ENCODE data around the gene KCNE4. TPM values are rescaled to one million over a fixed set of nuclear protein-coding genes. Genes with fewer than 3 reads are reported as not detected.
A peak's percentile ranks its signal among the peaks of the same experiment; 100 is the strongest.

Gene KCNE4
- polyA plus RNA-seq, 4 donors, result 0.54 to 2.5 (median 1.5) TPM; not detected in 1

- 59 to 74% (median 66%) methylated on average over 7 of the region's 7 CpGs for WGBS, 3 donors
- Histone ChIP-seq H3K4me1 (ENCODE audit: control insufficient read depth in 3 of 3, insufficient read depth in 2 of 3, low read depth in 1 of 3, low read length in 2 of 3) (no peaks in the 10 kb centered on the region), H3K9me3 (ENCODE audit: control insufficient read depth in 2 of 2, insufficient read depth in 1 of 2, low read depth in 1 of 2, low read length in 1 of 2) (no peaks in the 10 kb centered on the region), H3K27me3 (ENCODE audit: control insufficient read depth in 3 of 3, insufficient read depth in 3 of 3, low read length in 3 of 3) (no peaks in the 10 kb centered on the region), H3K4me3 (ENCODE audit: low read depth in 1 of 3, low read length in 3 of 3) (no peak overlapping the region), H3K36me3 (ENCODE audit: control insufficient read depth in 3 of 3, insufficient read depth in 2 of 3, low read depth in 1 of 3, low read length in 3 of 3) (no peaks in the 10 kb centered on the region), H3K27ac (ENCODE audit: low read depth in 1 of 3, low read length in 2 of 3) (no peak overlapping the region)
- DNase-seq (no peak), FAIRE-seq (no peak)
These were observed 8.6 kb upstream of the KCNE4 start for GRCh38 chr2:223043164-223043941.

- H3K36me3 ChIP-seq (ENCODE audit: control insufficient read depth in 3 of 3, insufficient read depth in 2 of 3, low read depth in 1 of 3, low read length in 3 of 3), result no peaks in the 10 kb centered on the region
- H3K27me3 ChIP-seq (ENCODE audit: control insufficient read depth in 3 of 3, insufficient read depth in 3 of 3, low read length in 3 of 3), result no peaks in the 10 kb centered on the region
- whole genome bisulfite sequencing, 3 donors, result 88 to 92% (median 89%) methylated on average over 12 of the region's 12 CpGs
- no peak for DNase-seq
- H3K9me3 ChIP-seq (ENCODE audit: control insufficient read depth in 2 of 2, insufficient read depth in 1 of 2, low read depth in 1 of 2, low read length in 1 of 2), result no peaks in the 10 kb centered on the region
- no peak overlapping the region for H3K27ac ChIP-seq (ENCODE audit: low read depth in 1 of 3, low read length in 2 of 3)
- no peak overlapping the region for H3K4me3 ChIP-seq (ENCODE audit: low read depth in 1 of 3, low read length in 3 of 3)
- FAIRE-seq, result no peak
- H3K4me1 ChIP-seq (ENCODE audit: control insufficient read depth in 3 of 3, insufficient read depth in 2 of 3, low read depth in 1 of 3, low read length in 2 of 3), result no peaks in the 10 kb centered on the region
These were observed 7.7 kb upstream of the KCNE4 start for GRCh38 chr2:223044092-223044836.

GRCh38 chr2:223044916-223045700 is 6.9 kb upstream of the KCNE4 start:
- H3K4me3 ChIP-seq (ENCODE audit: low read depth in 1 of 3, low read length in 3 of 3), result no peak overlapping the region
- WGBS, 3 donors, result 86 to 91% (median 89%) methylated on average over 5 of the region's 5 CpGs
- H3K27me3 ChIP-seq (ENCODE audit: control insufficient read depth in 3 of 3, insufficient read depth in 3 of 3, low read length in 3 of 3), result no peaks in the 10 kb centered on the region
- no peak overlapping the region for H3K27ac ChIP-seq (ENCODE audit: low read depth in 1 of 3, low read length in 2 of 3)
- no peaks in the 10 kb centered on the region for H3K9me3 ChIP-seq (ENCODE audit: control insufficient read depth in 2 of 2, insufficient read depth in 1 of 2, low read depth in 1 of 2, low read length in 1 of 2)
- FAIRE-seq (no peak), DNase-seq (no peak)
- no peaks in the 10 kb centered on the region for H3K4me1 ChIP-seq (ENCODE audit: control insufficient read depth in 3 of 3, insufficient read depth in 2 of 3, low read depth in 1 of 3, low read length in 2 of 3)
- H3K36me3 ChIP-seq (ENCODE audit: control insufficient read depth in 3 of 3, insufficient read depth in 2 of 3, low read depth in 1 of 3, low read length in 3 of 3), result no peaks in the 10 kb centered on the region

- H3K27ac ChIP-seq (ENCODE audit: low read depth in 1 of 3, low read length in 2 of 3), result no peak overlapping the region
- H3K27me3 ChIP-seq (ENCODE audit: control insufficient read depth in 3 of 3, insufficient read depth in 3 of 3, low read length in 3 of 3), result no peaks in the 10 kb centered on the region
- H3K4me1 ChIP-seq (ENCODE audit: control insufficient read depth in 3 of 3, insufficient read depth in 2 of 3, low read depth in 1 of 3, low read length in 2 of 3), result no peaks in the 10 kb centered on the region
- no peak for DNase-seq
- H3K4me3 ChIP-seq (ENCODE audit: low read depth in 1 of 3, low read length in 3 of 3), result no peak overlapping the region
- FAIRE-seq, result no peak
- WGBS, 3 donors, result 70 to 78% (median 77%) methylated on average over 2 of the region's 2 CpGs
- no peaks in the 10 kb centered on the region for H3K36me3 ChIP-seq (ENCODE audit: control insufficient read depth in 3 of 3, insufficient read depth in 2 of 3, low read depth in 1 of 3, low read length in 3 of 3)
- H3K9me3 ChIP-seq (ENCODE audit: control insufficient read depth in 2 of 2, insufficient read depth in 1 of 2, low read depth in 1 of 2, low read length in 1 of 2), result no peaks in the 10 kb centered on the region
These were observed 5.4 kb upstream of the KCNE4 start for GRCh38 chr2:223046470-223047040.

GRCh38 chr2:223047260-223047761 is 4.7 kb upstream of the KCNE4 start:
- Histone ChIP-seq H3K27me3 (ENCODE audit: control insufficient read depth in 3 of 3, insufficient read depth in 3 of 3, low read length in 3 of 3) (no peaks in the 10 kb centered on the region), H3K36me3 (ENCODE audit: control insufficient read depth in 3 of 3, insufficient read depth in 2 of 3, low read depth in 1 of 3, low read length in 3 of 3) (no peaks in the 10 kb centered on the region), H3K27ac (ENCODE audit: low read depth in 1 of 3, low read length in 2 of 3) (peak overlapping the region in 1 of 3 donors; percentile 32), H3K4me1 (ENCODE audit: control insufficient read depth in 3 of 3, insufficient read depth in 2 of 3, low read depth in 1 of 3, low read length in 2 of 3) (no peaks in the 10 kb centered on the region), H3K9me3 (ENCODE audit: control insufficient read depth in 2 of 2, insufficient read depth in 1 of 2, low read depth in 1 of 2, low read length in 1 of 2) (no peaks in the 10 kb centered on the region), H3K4me3 (ENCODE audit: low read depth in 1 of 3, low read length in 3 of 3) (no peak overlapping the region)
- WGBS, 3 donors, result 57 to 62% (median 62%) methylated on average over 4 of the region's 4 CpGs
- DNase-seq (no peak), FAIRE-seq (no peak)

GRCh38 chr2:223048519-223048918 is 3.5 kb upstream of the KCNE4 start:
- WGBS, 3 donors, result 67 to 84% (median 74%) methylated on average over 1 of the region's 1 CpG
- no peak for FAIRE-seq
- Histone ChIP-seq H3K36me3 (ENCODE audit: control insufficient read depth in 3 of 3, insufficient read depth in 2 of 3, low read depth in 1 of 3, low read length in 3 of 3) (no peaks in the 10 kb centered on the region), H3K27me3 (ENCODE audit: control insufficient read depth in 3 of 3, insufficient read depth in 3 of 3, low read length in 3 of 3) (peaks cover 0 to 4% (median 0%) of the 10 kb centered on the region in 3 donors), H3K4me3 (ENCODE audit: low read depth in 1 of 3, low read length in 3 of 3) (no peak overlapping the region), H3K27ac (ENCODE audit: low read depth in 1 of 3, low read length in 2 of 3) (no peak overlapping the region), H3K4me1 (ENCODE audit: control insufficient read depth in 3 of 3, insufficient read depth in 2 of 3, low read depth in 1 of 3, low read length in 2 of 3) (peaks cover 0 to under 1% (median 0%) of the 10 kb centered on the region in 3 donors), H3K9me3 (ENCODE audit: control insufficient read depth in 2 of 2, insufficient read depth in 1 of 2, low read depth in 1 of 2, low read length in 1 of 2) (no peaks in the 10 kb centered on the region)
- DNase-seq, result peak in 1 of 2 donors; percentile 38

GRCh38 chr2:223049356-223049755 is 2.6 kb upstream of the KCNE4 start:
- H3K4me3 ChIP-seq (ENCODE audit: low read depth in 1 of 3, low read length in 3 of 3), result no peak overlapping the region
- H3K9me3 ChIP-seq (ENCODE audit: control insufficient read depth in 2 of 2, insufficient read depth in 1 of 2, low read depth in 1 of 2, low read length in 1 of 2), result no peaks in the 10 kb centered on the region
- no peak overlapping the region for H3K27ac ChIP-seq (ENCODE audit: low read depth in 1 of 3, low read length in 2 of 3)
- DNase-seq, result no peak
- 89 to 93% (median 89%) methylated on average over 4 of the region's 4 CpGs for WGBS, 3 donors
- no peak for FAIRE-seq
- peaks cover 0 to 2% (median 0%) of the 10 kb centered on the region in 3 donors for H3K4me1 ChIP-seq (ENCODE audit: control insufficient read depth in 3 of 3, insufficient read depth in 2 of 3, low read depth in 1 of 3, low read length in 2 of 3)
- no peaks in the 10 kb centered on the region for H3K36me3 ChIP-seq (ENCODE audit: control insufficient read depth in 3 of 3, insufficient read depth in 2 of 3, low read depth in 1 of 3, low read length in 3 of 3)
- peaks cover 0 to 4% (median 0%) of the 10 kb centered on the region in 3 donors for H3K27me3 ChIP-seq (ENCODE audit: control insufficient read depth in 3 of 3, insufficient read depth in 3 of 3, low read length in 3 of 3)

GRCh38 chr2:223050188-223050587 is 1.8 kb upstream of the KCNE4 start:
- Histone ChIP-seq H3K27me3 (ENCODE audit: control insufficient read depth in 3 of 3, insufficient read depth in 3 of 3, low read length in 3 of 3) (peaks cover 0 to 4% (median 0%) of the 10 kb centered on the region in 3 donors), H3K36me3 (ENCODE audit: control insufficient read depth in 3 of 3, insufficient read depth in 2 of 3, low read depth in 1 of 3, low read length in 3 of 3) (no peaks in the 10 kb centered on the region), H3K4me3 (ENCODE audit: low read depth in 1 of 3, low read length in 3 of 3) (no peak overlapping the region), H3K27ac (ENCODE audit: low read depth in 1 of 3, low read length in 2 of 3) (no peak overlapping the region), H3K9me3 (ENCODE audit: control insufficient read depth in 2 of 2, insufficient read depth in 1 of 2, low read depth in 1 of 2, low read length in 1 of 2) (no peaks in the 10 kb centered on the region), H3K4me1 (ENCODE audit: control insufficient read depth in 3 of 3, insufficient read depth in 2 of 3, low read depth in 1 of 3, low read length in 2 of 3) (peaks cover 0 to 2% (median 0%) of the 10 kb centered on the region in 3 donors)
- no peak for DNase-seq
- 69 to 80% (median 78%) methylated on average over 3 of the region's 3 CpGs for WGBS, 3 donors
- no peak for FAIRE-seq

Measured in small intestine (tissue), 7 donors.